Hepatocyte (in vitro differentiated cells): Measurements from ENCODE around the gene GALNT13.

Source experiments
- EZH2 ChIP-seq: fragments of 200-600 bp; sonication (generic); IDR thresholded peaks from 2 replicates; pipeline ENCODE4 v1.6.1; 2016; ENCODE audit warnings: antibody characterized with exemption, mild to moderate bottlenecking, borderline replicate concordance
- EZH2phosphoT487 ChIP-seq: fragments of 200-600 bp; sonication (generic); IDR thresholded peaks from one replicate; pipeline ENCODE4 v1.6.1; 2018; ENCODE audit warnings: antibody characterized with exemption, mild to moderate bottlenecking, low read depth, moderate library complexity; ENCODE audit not compliant: unreplicated experiment, severe bottlenecking
- TF ChIP-seq, protein P1 (sequence below): fragments of 200-600 bp; sonication (generic); IDR thresholded peaks from 2 replicates; pipeline ENCODE4 v1.5.1; 2016; ENCODE audit warnings: antibody characterized with exemption, mild to moderate bottlenecking; ENCODE audit not compliant: poor library complexity

DNA sequence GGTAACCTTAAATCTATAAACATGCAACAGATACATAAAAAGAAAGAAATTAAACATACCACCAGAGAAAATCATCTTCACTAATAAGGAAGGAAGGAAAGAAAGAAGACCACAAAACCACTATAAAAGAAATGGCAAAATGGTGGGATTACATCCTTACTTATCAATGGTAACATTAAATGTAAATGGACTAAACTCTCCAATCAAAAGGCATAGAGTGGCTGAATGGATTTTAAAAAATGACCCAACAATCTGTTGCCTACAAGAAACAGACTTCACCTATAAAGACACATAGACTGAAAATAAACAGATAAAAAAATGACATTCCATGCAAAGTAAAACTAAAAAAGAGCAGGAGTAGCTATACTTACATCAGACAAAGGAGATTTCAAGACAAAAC is 195.4 kb downstream of the GALNT13 start:
- TF ChIP-seq, protein P1, sequence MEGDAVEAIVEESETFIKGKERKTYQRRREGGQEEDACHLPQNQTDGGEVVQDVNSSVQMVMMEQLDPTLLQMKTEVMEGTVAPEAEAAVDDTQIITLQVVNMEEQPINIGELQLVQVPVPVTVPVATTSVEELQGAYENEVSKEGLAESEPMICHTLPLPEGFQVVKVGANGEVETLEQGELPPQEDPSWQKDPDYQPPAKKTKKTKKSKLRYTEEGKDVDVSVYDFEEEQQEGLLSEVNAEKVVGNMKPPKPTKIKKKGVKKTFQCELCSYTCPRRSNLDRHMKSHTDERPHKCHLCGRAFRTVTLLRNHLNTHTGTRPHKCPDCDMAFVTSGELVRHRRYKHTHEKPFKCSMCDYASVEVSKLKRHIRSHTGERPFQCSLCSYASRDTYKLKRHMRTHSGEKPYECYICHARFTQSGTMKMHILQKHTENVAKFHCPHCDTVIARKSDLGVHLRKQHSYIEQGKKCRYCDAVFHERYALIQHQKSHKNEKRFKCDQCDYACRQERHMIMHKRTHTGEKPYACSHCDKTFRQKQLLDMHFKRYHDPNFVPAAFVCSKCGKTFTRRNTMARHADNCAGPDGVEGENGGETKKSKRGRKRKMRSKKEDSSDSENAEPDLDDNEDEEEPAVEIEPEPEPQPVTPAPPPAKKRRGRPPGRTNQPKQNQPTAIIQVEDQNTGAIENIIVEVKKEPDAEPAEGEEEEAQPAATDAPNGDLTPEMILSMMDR = no peak
- TF ChIP-seq EZH2phosphoT487 = no peak
- no peak for TF ChIP-seq EZH2
